Kidney (tissue), 14 donors: Measurements from ENCODE around the gene ASB1. TPM values are rescaled to one million over a fixed set of nuclear protein-coding genes. Genes with fewer than 3 reads are reported as not detected.

Source experiments
- DNase-seq, 5 donors: peaks; one replicate each; pipeline ENCODE4 v3.0.0-alpha.2; 2013 to 2020
- FAIRE-seq: peaks from 2 replicates; lab custom pipeline; 2012; peaks lifted over from hg19 to GRCh38; lab: Jason Lieb, UNC
- H3K27ac ChIP-seq, 2 donors: one replicate each; pipeline ENCODE4 v1.7.0; 2013; ENCODE audit warnings: low read depth in 2 of 2, low read length in 2 of 2, inconsistent platforms in 1 of 2
- H3K27me3 ChIP-seq: one replicate; pipeline ENCODE4 v1.7.1; 2013; ENCODE audit warnings: low read length, inconsistent platforms; ENCODE audit not compliant: control insufficient read depth, insufficient read depth
- H3K36me3 ChIP-seq, 3 donors: one replicate each; pipeline versions ENCODE4 v1.7.0 to v1.7.1; 2013; ENCODE audit warnings: low read length in 3 of 3, control low read depth in 1 of 3, inconsistent platforms in 1 of 3; ENCODE audit not compliant: insufficient read depth in 3 of 3, control insufficient read depth in 2 of 3
- H3K4me1 ChIP-seq, 3 donors: one replicate each; pipeline versions ENCODE4 v1.7.0 to v1.7.1; 2013; ENCODE audit warnings: low read length in 3 of 3, inconsistent platforms in 1 of 3, low read depth in 1 of 3; ENCODE audit not compliant: control insufficient read depth in 2 of 3, insufficient read depth in 2 of 3
- H3K4me3 ChIP-seq, 3 donors: one replicate each; pipeline versions ENCODE4 v1.7.0 to v1.8.1; 2013; ENCODE audit warnings: low read length in 3 of 3, control low read depth in 1 of 3, inconsistent platforms in 1 of 3
- H3K9ac ChIP-seq, 3 donors: one replicate each; pipeline versions ENCODE4 v1.7.0 to v1.7.1; 2013; ENCODE audit warnings: low read length in 3 of 3, control low read depth in 1 of 3, inconsistent platforms in 1 of 3
- H3K9me3 ChIP-seq, 3 donors: one replicate each; pipeline versions ENCODE4 v1.7.0 to v1.7.1; 2013; ENCODE audit warnings: low read length in 3 of 3, control low read depth in 1 of 3, inconsistent platforms in 1 of 3; ENCODE audit not compliant: control insufficient read depth in 2 of 3, insufficient read depth in 1 of 3
- CTCF ChIP-seq: IDR thresholded peaks from 3 replicates; pipeline ENCODE4 v1.5.1; 2012; ENCODE audit warnings: mild to moderate bottlenecking, moderate library complexity, borderline replicate concordance; ENCODE audit not compliant: insufficient read depth; ENCODE audit errors: extremely low read depth
- intact Hi-C: fragments of 100-400 bp; cut with DNase I; formaldehyde crosslinking; loops from one replicate; pipeline ENCODE4 v1.11.1; 2022
- polyA plus RNA-seq: library from polyadenylated mRNA; stranded (reverse); fragments of 350-450 nt; fragmentation: Illumina TruSeq; extraction: RNeasy Lipid Tissue Mini Kit (QIAGEN cat#74804); gene quantifications from one replicate; pipeline ENCODE4 v1.2.3, GENCODE V29; 2014; ENCODE audit warnings: low read depth, low replicate concordance; ENCODE audit not compliant: insufficient read depth
- total RNA-seq: library from RNA; stranded (reverse); fragmentation: NEBNext Ultra II Directional; extraction: Animal tissue kit (Norgen Biotek cat#: 25700); gene quantifications from one replicate; pipeline ENCODE4 v1.2.1, GENCODE V29; 2021
- donor health status: control.
- donor health status: control.
- donor health status: control.
- donor health status: control.
- donor health status: control.
- donor health status: DM: yes; HTN: yes; CAD: no.
- donor health status: Normal renal cell carcinoma (clear cell type).

The ASB1 gene
- total and polyA plus RNA-seq, 2 donors from 2014 or later, result 28.1 to 29.4 TPM

- Histone ChIP-seq H3K9ac (no peak overlapping the region), H3K27ac (no peak overlapping the region)
- FAIRE-seq, result no peak
These were observed 6.7 kb downstream of the ASB1 start for GRCh38 chr2:238433300-238433915.

GRCh38 chr2:238433941-238434845 lies 7.5 kb downstream of the ASB1 start:
- TF ChIP-seq CTCF, result no peak
- H3K9me3 ChIP-seq, result peaks cover 0 to 4% (median 2%) of the 10 kb centered on the region in 3 donors
- FAIRE-seq (no peak), DNase-seq (no peak)
- intact Hi-C loops, result no loop called here
- H3K4me1 ChIP-seq, result peaks cover 0 to 2% (median 0%) of the 10 kb centered on the region in 3 donors
- H3K4me3 ChIP-seq, result no peak overlapping the region
- peaks cover 4 to 17% (median 16%) of the 10 kb centered on the region in 3 donors for H3K36me3 ChIP-seq
- H3K27ac ChIP-seq, result no peak overlapping the region
- H3K27me3 ChIP-seq, result no peaks in the 10 kb centered on the region
- no peak overlapping the region for H3K9ac ChIP-seq

More at GRCh38 chr2:238433300-238433915, 6.7 kb downstream of the ASB1 start:
- Histone ChIP-seq H3K27me3 (no peaks in the 10 kb centered on the region), H3K9me3 (peaks cover 0 to 4% (median 2%) of the 10 kb centered on the region in 3 donors), H3K4me1 (peaks cover 0 to 2% (median under 1%) of the 10 kb centered on the region in 3 donors), H3K4me3 (no peak overlapping the region), H3K36me3 (peaks cover 4 to 17% (median 15%) of the 10 kb centered on the region in 3 donors)
- TF ChIP-seq CTCF, result no peak
- intact Hi-C loops, result no loop called here
- DNase-seq, result no peak

GRCh38 chr2:238434846-238435751 lies 8.4 kb downstream of the ASB1 start:
- H3K9ac ChIP-seq, result no peak overlapping the region
- H3K4me3 ChIP-seq, result no peak overlapping the region
- peaks cover 0 to 4% (median under 1%) of the 10 kb centered on the region in 3 donors for H3K9me3 ChIP-seq
- no peak for FAIRE-seq
- DNase-seq, result no peak
- H3K27ac ChIP-seq, result no peak overlapping the region
- peaks cover 4 to 21% (median 17%) of the 10 kb centered on the region in 3 donors for H3K36me3 ChIP-seq
- intact Hi-C loops, result no loop called here
- H3K27me3 ChIP-seq, result no peaks in the 10 kb centered on the region
- H3K4me1 ChIP-seq, result peaks cover 0 to 7% (median 0%) of the 10 kb centered on the region in 3 donors
- TF ChIP-seq CTCF, result no peak
